HepG2 (cell line): ENCODE results near the gene KBTBD2. TPM values are rescaled to one million over a fixed set of nuclear protein-coding genes. Genes with fewer than 3 reads are reported as not detected.
"Not testable (repeated sequence)": the region's sequence is repeated elsewhere in the genome, so short reads cannot be mapped to it uniquely, and the experiment has no call there.

Experiments
- ATAC-seq: fragments of 200-7000 bp; cut with Tn5 transposase; 3 replicates; pipeline ENCODE4 v1.9.1; 2020; ENCODE audit warnings: mild to moderate bottlenecking, moderate library complexity
- BruUV-seq: library from RNA; stranded (reverse); fragments of 400-500 nt; replicated peaks from 2 replicates; lab custom pipeline; 2021; lab: Mats Ljungman, UMichigan
- CTCF ChIA-PET: fragments of 300-600 bp; formaldehyde crosslinking; extraction: SDS; loops from one replicate; lab custom pipeline; 2021; ENCODE audit warnings: low total read pairs, inconsistent platforms, low intra/inter-chr PET ratio; lab: Yijun Ruan, JAX
- POLR2A ChIA-PET: fragments of 350-600 bp; sonication (Branson Sonifier 250); formaldehyde crosslinking; loops from one replicate; lab custom pipeline; 2020; ENCODE audit warnings: antibody characterized with exemption, inconsistent platforms; lab: Yijun Ruan, JAX
- DNase-seq: peaks from one replicate; pipeline ENCODE4 v3.0.0-alpha.2; 2015; ENCODE audit warnings: low spot score
- FAIRE-seq: peaks from 3 replicates; lab custom pipeline; 2011; peaks lifted over from hg19 to GRCh38; lab: Jason Lieb, UNC
- H2AFZ ChIP-seq: one replicate; pipeline ENCODE4 v1.6.1; 2011; ENCODE audit warnings: low read length, inconsistent platforms
- H3K27ac ChIP-seq: fragments of 300-600 bp; 3 replicates; pipeline ENCODE4 v1.8.0; 2011; ENCODE audit warnings: mixed run types, mild to moderate bottlenecking, mixed read lengths, low read length, inconsistent platforms; ENCODE audit not compliant: insufficient read depth; ENCODE audit errors: extremely low read length
- H3K27me3 ChIP-seq, 2 experiments: fragments of 200-600 bp in 1 of 2; 2 replicates in 1 of 2; 3 replicates in 1 of 2; pipeline versions ENCODE4 v1.6.0 to v1.8.0; 2011; ENCODE audit warnings: low read length in 2 of 2, mild to moderate bottlenecking in 2 of 2, moderate library complexity in 2 of 2, inconsistent platforms in 1 of 2; ENCODE audit not compliant: insufficient read depth in 2 of 2, control insufficient read depth in 1 of 2
- H3K36me3 ChIP-seq, 2 experiments: fragments of 200-600 bp in 1 of 2; replicated peaks in 1 of 2; 2 replicates in 1 of 2; 3 replicates in 1 of 2; pipeline versions ENCODE4 v1.5.1 to v1.8.0; 2011; ENCODE audit warnings: low read length in 2 of 2, inconsistent platforms in 1 of 2; ENCODE audit not compliant: insufficient read depth in 2 of 2, control insufficient read depth in 1 of 2
- H3K4me1 ChIP-seq: 2 replicates; pipeline ENCODE4 v1.5.1; 2012; ENCODE audit warnings: low read length, inconsistent platforms; ENCODE audit not compliant: insufficient read depth
- H3K4me2 ChIP-seq: 2 replicates; pipeline ENCODE4 v1.6.0; 2011; ENCODE audit warnings: low read depth, low read length, inconsistent platforms
- H3K4me3 ChIP-seq, 3 experiments: fragments of 200-600 bp in 1 of 3; sonication (generic), shearing (Covaris generic) in 1 of 3; replicated peaks in 1 of 3; 2 replicates each; pipeline ENCODE4 v1.5.1; 2011 to 2016; ENCODE audit warnings: low read length in 3 of 3, inconsistent platforms in 2 of 3, low read depth in 2 of 3, mild to moderate bottlenecking in 2 of 3, control low read depth in 1 of 3, mixed read lengths in 1 of 3; ENCODE audit not compliant: insufficient read depth in 1 of 3
- H3K79me2 ChIP-seq: one replicate; pipeline ENCODE4 v1.6.1; 2011; ENCODE audit warnings: low read length, inconsistent platforms; ENCODE audit not compliant: insufficient read depth
- H3K9ac ChIP-seq: 2 replicates; pipeline ENCODE4 v1.6.0; 2011; ENCODE audit warnings: mild to moderate bottlenecking, low read depth, low read length, inconsistent platforms; ENCODE audit not compliant: insufficient read depth
- H3K9me3 ChIP-seq: 2 replicates; pipeline ENCODE4 v1.5.1; 2012; ENCODE audit warnings: mild to moderate bottlenecking, low read length
- H4K20me1 ChIP-seq: 2 replicates; pipeline ENCODE4 v1.6.0; 2011; ENCODE audit warnings: inconsistent platforms, mild to moderate bottlenecking, low read length, moderate library complexity; ENCODE audit not compliant: insufficient read depth
- WGBS: methylation state at CpG from one replicate; pipeline ENCODE4 v1.1.6; 2017; ENCODE audit warnings: low lambda C conversion rate; 5-methylcytosine and 5-hydroxymethylcytosine counted together
- in situ Hi-C: cut with HindIII; loops from 2 replicates; pipeline ENCODE4 v1.10.0; 2017; ENCODE audit warnings: low pct_unique_long_range_greater_than_20kb; ENCODE audit not compliant: extremely low pct_ligation_motif_present
- intact Hi-C: fragments of 100-400 bp; cut with micrococcal nuclease; formaldehyde crosslinking; loops from one replicate; pipeline ENCODE4 v1.10.0; 2022; ENCODE audit not compliant: unreplicated experiment
- polyA plus RNA-seq, 8 experiments: library from polyadenylated mRNA; depleted of rRNA in 3 of 8; stranded (reverse) in 7 of 8; unstranded in 1 of 8; fragments of >200 nt; fragmentation: Illumina TruSeq in 4 of 8; extraction: Trizol in 4 of 8; gene quantifications; 2 replicates each; pipeline versions ENCODE4 v1.2.1 to v1.2.3, GENCODE V29; 2011 to 2016; ENCODE audit warnings: low read depth in 4 of 8, missing spikeins in 1 of 8, mixed read lengths in 1 of 8; ENCODE audit not compliant: insufficient read depth in 1 of 8
- total RNA-seq, 5 experiments: library from RNA; depleted of rRNA; stranded (reverse); fragments of >200 nt; fragmentation: Illumina TruSeq; extraction: Trizol; gene quantifications; 2 replicates each; pipeline ENCODE4 v1.2.3, GENCODE V29; 2016; ENCODE audit warnings: low read depth in 1 of 5

The KBTBD2 gene
- total and polyA plus RNA-seq, 2 of the 13 experiments (the other 11 are each of a cell fraction or from before 2014, with no cell fraction given), result 24.0 to 25.2 TPM

GRCh38 chr7:32855837-32856775 is 35.5 kb downstream of the KBTBD2 start:
- in situ Hi-C loops, H3K4me2 ChIP-seq, H3K9ac ChIP-seq, H3K27ac ChIP-seq, H3K36me3 ChIP-seq, H2AFZ ChIP-seq, H3K27me3 ChIP-seq, FAIRE-seq, ATAC-seq, H4K20me1 ChIP-seq, DNase-seq, POLR2A ChIA-PET, H3K9me3 ChIP-seq, CTCF ChIA-PET, H3K4me1 ChIP-seq, BruUV-seq, H3K79me2 ChIP-seq, H3K4me3 ChIP-seq, intact Hi-C loops: not testable (repeated sequence)
- WGBS, result 42% methylated on average over 8 of the region's 9 CpGs

GRCh38 chr7:32850654-32851053 is 40.9 kb downstream of the KBTBD2 start:
- H4K20me1 ChIP-seq, H3K36me3 ChIP-seq, H3K4me1 ChIP-seq, H3K9me3 ChIP-seq, intact Hi-C loops, H2AFZ ChIP-seq, ATAC-seq, H3K79me2 ChIP-seq, CTCF ChIA-PET, POLR2A ChIA-PET, H3K27me3 ChIP-seq, in situ Hi-C loops, H3K4me2 ChIP-seq, H3K4me3 ChIP-seq, FAIRE-seq, H3K27ac ChIP-seq, DNase-seq, BruUV-seq, H3K9ac ChIP-seq: not testable (repeated sequence)
- WGBS, result 79% methylated on average over 3 of the region's 3 CpGs

- WGBS, result 82% methylated on average over 2 of the region's 2 CpGs
- H2AFZ ChIP-seq, DNase-seq, H3K9ac ChIP-seq, H3K27ac ChIP-seq, POLR2A ChIA-PET, H3K79me2 ChIP-seq, H3K9me3 ChIP-seq, CTCF ChIA-PET, H3K27me3 ChIP-seq, in situ Hi-C loops, intact Hi-C loops, H3K4me2 ChIP-seq, FAIRE-seq, H3K4me3 ChIP-seq, ATAC-seq, BruUV-seq, H4K20me1 ChIP-seq, H3K36me3 ChIP-seq, H3K4me1 ChIP-seq: not testable (repeated sequence)
These were observed 42.9 kb downstream of the KBTBD2 start for GRCh38 chr7:32848655-32849054.
